ENCODE results near the gene CARNS1.

GRCh38 chr11:67401495-67402191, 13.8 kb upstream of the CARNS1 start, which contains the start of gene PPP1CA:
- TF ChIP-seq PATZ1 (CRISPR knock-in tag; IDR thresholded peaks at IDR 0.05; ENCODE audit: borderline replicate concordance) (no peak), TCF4 (CRISPR knock-in tag; IDR thresholded peaks at IDR 0.05; ENCODE audit: borderline replicate concordance) (no peak), ISL1 (CRISPR knock-in tag; IDR thresholded peaks at IDR 0.05) (no peak), ZNF565 (CRISPR knock-in tag; conservative IDR thresholded peaks at IDR 0.05; ENCODE audit: low read depth) (no peak), TSHZ2 (CRISPR knock-in tag; IDR thresholded peaks at IDR 0.05) (no peak), RARB (CRISPR knock-in tag; IDR thresholded peaks at IDR 0.05) (no peak), POU6F1 (CRISPR knock-in tag; IDR thresholded peaks at IDR 0.05; ENCODE audit: borderline replicate concordance, low read depth) (no peak), CSRNP3 (CRISPR knock-in tag; IDR thresholded peaks at IDR 0.05) (no peak)

All from SK-N-SH treated with all-trans-retinoic acid at 6 μM for 48 hours (cell line).